DND-41 (cell line): ENCODE results near the gene NAMPT.

Experiments
- CTCF ChIP-seq: IDR thresholded peaks from 2 replicates; pipeline ENCODE4 v1.5.1; 2012; ENCODE audit warnings: borderline replicate concordance, low read length, moderate library complexity, mild to moderate bottlenecking; ENCODE audit not compliant: poor library complexity, severe bottlenecking; ENCODE audit errors: extremely low read depth
- EZH2 ChIP-seq: IDR thresholded peaks from 3 replicates; pipeline ENCODE4 v1.6.1; 2012; ENCODE audit warnings: borderline replicate concordance, low read depth, mild to moderate bottlenecking, moderate library complexity, low read length, inconsistent platforms; ENCODE audit not compliant: severe bottlenecking

DNA sequence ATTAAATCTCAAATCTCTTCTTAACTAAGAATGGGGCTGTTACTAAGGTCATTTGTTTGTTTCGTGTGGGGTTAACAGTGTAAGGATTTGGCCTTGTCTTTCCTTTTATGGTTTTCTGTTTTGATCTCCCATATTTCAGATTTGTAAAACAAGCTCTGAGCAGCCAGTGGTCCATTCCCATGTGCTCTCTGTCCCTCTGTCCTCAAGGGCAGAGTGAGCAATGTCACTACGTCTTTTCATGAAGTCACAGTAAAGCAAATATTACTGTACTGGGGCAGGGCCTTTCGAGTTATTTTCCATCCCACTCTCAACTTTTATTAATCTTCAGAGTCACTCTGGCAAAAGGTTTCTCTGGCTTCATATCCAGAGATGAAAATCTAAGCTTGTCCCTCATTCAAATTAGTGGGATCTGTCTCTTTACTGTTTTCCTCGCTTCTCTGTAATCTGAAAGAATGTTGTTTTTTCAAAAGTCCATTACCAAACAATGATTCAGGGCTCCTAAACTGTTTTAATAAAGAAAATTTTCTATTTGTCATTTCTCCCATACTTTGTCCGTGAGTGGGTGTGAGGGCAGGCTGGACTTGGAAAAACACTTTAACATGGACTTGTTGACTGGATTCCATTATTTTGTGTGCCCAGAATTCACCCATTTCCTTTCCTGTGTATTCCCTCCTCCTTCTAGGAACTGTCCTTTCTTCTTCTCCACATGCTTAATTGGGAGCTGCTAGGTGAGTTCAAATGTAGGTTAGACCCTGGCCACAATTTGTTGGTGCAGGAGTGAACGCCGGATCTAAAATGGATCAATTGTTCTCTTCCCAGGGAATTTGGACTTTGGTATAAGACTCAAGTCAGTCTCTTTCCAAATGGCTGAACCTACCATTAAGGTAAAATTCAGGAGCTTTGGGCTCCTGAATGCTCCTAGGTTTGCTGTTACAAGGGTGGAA is 42.1 kb upstream of the NAMPT start:
- no peak for TF ChIP-seq EZH2
- no peak for TF ChIP-seq CTCF
